Measurements from ENCODE around the gene LIX1. TPM values are rescaled to one million over a fixed set of nuclear protein-coding genes. Genes with fewer than 3 reads are reported as not detected.
"Not testable (repeated sequence)": the region's sequence is repeated elsewhere in the genome, so short reads cannot be mapped to it uniquely, and the experiment has no call there.

Gene LIX1
- total RNA-seq, result not detected

DNA sequence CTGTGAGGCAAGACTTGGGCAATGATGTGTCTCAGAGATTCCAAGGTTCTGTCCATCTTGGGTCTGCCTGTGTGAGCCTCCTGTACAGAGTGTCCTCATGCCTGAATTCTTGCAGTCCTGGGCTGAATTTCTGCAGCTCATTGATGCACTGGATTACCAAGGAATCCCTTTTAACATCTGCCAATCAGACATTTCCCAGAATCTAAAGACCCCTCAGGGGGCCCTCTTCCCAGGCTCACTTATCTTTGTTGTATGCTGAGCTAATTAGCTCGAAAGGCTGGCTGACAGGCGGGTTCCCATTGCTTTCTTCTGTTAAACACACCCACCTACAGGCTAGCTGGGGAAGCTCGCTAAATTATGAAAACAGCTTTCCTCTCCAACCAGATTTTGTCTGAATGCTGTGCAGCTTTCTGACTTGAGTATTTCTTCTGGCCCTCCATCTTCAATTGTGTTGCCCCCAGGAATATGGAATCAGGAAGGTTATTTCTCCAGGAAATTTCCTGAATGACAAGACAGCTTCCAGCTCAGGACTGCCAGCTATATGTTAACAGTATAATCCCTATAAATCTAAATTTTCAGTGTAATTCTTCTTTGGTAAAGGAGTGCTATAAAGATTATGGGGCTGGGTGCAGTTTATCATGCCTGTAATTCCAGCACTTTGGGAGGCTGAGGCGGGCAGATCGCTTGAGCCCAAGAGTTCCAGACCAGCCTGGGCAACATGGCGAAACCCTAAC, at the start of gene LIX1:
LIX1 (minus strand) TSS at position 91 of the 734 bp plus-strand sequence; CDS start at position 56, 35 bp downstream.
- DNase-seq (ENCODE audit: low read depth in 2 of 3, low spot score in 2 of 3), result peak in 2 of 3 donors; percentile 31 to 63

DNA sequence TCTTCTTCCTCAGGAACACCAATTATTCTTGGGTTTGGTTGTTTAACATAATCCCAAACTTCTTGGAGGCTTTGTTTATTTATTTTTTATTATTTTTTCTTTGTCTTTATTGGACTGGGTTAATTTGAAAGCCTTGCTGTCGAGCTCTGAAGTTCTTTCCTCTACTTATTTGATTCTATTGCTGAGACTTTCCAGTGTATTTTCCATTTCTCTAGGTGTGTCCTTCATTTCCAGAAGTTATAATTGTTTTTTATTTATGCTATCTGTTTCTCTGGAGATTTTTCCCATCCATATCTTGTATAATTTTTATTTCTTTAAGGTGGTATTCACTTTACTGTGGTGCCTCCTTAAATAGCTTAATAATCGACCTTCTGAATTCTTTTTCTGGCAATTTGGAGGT, 49.5 kb upstream of the LIX1 start:
- no peak for DNase-seq (ENCODE audit: low read depth in 2 of 3, low spot score in 2 of 3)

DNA sequence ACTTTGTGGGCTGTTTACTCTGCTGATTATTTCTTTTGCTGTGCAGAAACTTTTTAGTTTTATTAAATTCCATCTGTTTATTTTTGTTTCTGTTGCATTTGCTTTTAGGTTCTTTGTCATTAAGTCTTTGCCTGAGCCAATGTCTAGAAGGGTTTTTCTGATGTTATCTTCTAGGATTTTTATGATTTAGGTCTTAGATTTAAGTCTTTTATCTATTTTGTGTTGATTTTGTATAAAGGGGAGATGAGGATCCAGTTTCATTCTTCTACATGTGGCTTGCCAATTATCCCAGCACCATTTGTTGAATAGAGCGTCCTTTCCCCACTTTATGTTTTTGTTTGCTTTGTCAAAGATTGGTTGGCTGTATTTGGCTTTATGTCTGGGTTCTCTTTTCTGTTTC, 47.1 kb upstream of the LIX1 start:
- DNase-seq (ENCODE audit: low read depth in 2 of 3, low spot score in 2 of 3), result not testable (repeated sequence)

DNA sequence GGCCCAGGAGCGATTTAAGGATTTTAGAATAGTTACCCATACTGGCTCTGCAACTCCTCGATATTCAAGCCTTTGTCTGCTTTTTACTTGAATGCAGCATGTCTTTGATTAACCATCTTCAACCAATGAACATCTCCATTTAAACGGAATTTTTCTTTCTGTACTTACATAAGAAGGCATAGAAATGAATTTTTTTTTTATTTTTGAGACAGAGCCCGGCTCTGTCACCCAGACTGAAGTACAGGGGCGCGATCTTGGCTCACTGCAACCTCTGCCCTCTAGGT, 41.5 kb upstream of the LIX1 start:
- no peak for DNase-seq (ENCODE audit: low read depth in 2 of 3, low spot score in 2 of 3)

DNA sequence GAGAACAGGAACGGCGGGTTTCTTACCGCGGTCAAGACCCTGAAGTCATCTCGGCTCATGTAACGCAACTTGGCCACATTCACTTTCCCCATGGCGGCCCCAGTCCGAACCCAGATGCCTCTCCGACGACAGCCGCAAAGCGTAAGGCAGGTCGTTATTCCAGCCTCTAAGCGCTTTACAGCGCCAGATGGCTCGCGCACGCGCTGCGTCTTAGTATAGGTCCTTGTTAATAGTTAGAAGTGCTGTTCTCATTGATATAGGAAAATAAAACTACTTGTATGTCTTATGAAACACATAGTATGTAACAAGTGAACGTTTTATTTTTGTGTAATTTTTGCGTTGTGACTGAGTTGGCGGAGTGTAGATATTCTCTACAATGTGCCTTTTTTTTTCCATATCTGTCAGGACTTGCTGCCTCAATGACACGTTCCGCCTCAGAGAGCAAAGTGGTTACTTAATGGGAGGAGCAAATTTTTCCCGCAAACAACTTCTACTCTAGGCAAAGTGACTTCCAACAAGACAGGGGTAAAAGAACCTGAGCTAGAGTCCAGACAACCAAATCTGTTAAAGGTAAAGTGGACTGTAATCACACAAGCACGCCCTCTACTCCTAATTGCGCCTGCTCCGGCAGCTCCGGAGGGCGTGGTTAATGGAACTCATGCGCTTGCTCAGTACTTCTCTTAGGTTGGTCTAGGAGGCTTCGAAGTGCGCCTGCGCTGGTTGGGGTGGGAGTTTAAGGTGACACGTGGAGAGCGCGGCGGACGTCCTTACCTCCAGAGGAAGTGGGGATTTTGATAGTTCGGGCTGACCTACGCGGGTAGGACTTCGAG, 40.9 kb upstream of the LIX1 start, which contains the start of gene RIOK2:
RIOK2 (minus strand) TSS at position 148 of the 830 bp plus-strand sequence; CDS start at position 92, 56 bp downstream.
- peak; percentile 79 to 97 (median 93) for DNase-seq (ENCODE audit: low read depth in 2 of 3, low spot score in 2 of 3)

DNA sequence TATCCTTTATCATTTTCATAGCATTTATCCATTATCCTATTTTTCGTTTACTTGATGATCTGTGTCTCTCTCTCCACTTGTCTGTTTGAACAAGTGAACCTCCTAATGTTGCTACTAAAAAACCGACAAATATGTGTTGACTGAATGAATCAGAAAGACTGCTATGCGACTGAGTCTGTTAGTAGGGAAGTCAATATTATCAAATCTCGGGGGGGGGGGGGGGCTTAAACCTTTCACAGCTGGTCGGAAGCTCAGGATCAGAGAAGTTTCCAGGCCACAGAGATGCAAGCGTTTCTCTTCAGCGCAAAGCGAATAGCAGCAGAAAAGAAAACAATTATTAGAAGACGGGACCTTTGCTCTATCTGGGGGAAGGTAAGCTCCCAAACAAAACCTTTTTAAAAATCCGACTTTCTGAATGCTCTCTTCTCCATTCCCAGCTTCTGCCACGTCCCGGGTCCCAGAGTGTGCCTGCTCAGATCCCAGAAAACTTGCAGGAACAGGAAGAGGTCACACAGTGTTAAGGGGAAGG, 40.2 kb upstream of the LIX1 start:
- peak in 2 of 3 donors; percentile 19 to 35 for DNase-seq (ENCODE audit: low read depth in 2 of 3, low spot score in 2 of 3)

DNA sequence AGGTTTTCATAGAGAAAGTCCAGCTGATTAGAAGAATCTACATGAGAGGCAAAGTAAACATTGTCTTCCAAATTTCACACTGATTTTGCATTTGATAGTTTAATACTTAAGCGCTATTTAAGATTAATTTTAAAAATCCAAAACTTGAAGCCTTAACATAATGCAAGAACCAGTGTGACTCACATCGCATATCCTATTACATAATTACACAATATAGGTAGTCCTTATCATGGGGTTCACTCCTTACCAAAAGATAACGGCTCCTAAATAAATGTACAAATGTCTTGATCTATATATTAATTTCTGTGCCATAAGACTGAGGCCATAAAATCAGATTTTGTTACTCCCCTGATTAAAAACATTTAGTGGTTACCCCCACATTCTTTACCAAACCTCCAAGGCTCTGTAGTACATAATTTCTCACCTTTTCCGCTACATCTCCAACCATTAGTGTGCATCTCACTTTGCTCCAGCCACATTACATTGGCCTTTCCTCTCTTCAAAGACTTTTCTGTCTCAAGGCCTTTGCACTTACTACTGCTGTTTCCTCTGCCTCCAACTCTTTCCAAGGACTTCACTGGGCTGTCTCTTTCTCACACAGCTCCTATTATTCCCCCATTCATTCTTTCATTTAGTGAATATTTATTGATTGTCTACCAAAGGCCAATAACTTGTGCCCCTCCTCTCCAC, 39.6 kb upstream of the LIX1 start:
- no peak for DNase-seq (ENCODE audit: low read depth in 2 of 3, low spot score in 2 of 3)

DNA sequence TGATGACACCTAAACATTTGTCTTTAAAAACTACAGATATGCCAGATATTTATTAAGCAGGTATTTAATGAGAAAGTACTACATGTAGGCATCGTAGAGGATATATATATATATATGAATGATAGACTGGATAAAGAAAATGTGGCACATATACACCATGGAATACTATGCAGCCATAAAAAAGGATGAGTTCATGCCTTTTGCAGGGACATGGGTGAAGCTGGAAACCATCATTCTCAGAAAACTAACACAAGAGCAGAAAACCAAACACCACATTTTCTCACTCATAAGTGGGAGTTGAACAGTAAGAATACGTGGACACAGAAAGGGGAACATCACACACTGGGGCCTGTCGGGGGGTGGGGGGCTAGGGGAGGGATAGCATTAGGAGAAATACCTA, 37.0 kb upstream of the LIX1 start:
- not testable (repeated sequence) for DNase-seq (ENCODE audit: low read depth in 2 of 3, low spot score in 2 of 3)

DNA sequence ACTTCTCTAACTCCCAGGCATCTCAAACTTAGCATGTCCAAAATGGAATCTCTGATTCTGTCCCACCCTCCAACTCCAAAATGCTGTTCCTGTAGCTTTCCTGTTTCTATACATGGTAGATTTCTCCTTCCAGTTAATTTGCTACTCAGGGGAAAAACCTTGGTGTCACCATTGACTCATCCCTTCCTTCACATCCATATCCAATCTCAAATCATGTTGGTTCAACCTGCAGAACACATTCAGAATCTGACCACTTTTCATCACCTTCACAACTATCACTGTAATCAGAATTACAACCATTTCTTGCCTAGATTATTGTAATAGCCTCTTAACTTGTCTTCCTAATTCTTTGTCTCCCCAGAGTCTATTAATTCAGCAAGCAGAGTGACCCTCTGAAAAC, 29.8 kb upstream of the LIX1 start:
- DNase-seq (ENCODE audit: low read depth in 2 of 3, low spot score in 2 of 3), result no peak

DNA sequence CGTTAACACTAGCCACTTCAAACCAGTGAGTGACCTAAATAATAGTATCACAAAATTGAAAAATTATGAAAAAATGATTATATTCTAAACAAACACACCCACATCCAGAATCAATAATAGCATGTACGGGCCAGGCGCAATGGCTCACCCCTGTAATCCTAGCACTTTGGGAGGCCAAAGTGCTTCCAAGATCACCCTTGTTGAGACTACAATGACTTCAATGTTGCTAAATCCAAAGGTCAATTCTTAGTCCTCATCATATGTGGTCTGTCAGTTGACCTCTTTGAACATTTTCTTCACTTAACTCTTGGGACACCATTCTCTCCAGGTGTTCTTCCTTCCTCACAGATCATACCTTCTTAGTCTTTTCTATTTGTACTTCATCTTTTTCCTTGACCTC, 29.3 kb upstream of the LIX1 start:
- DNase-seq (ENCODE audit: low read depth in 2 of 3, low spot score in 2 of 3), result no peak

DNA sequence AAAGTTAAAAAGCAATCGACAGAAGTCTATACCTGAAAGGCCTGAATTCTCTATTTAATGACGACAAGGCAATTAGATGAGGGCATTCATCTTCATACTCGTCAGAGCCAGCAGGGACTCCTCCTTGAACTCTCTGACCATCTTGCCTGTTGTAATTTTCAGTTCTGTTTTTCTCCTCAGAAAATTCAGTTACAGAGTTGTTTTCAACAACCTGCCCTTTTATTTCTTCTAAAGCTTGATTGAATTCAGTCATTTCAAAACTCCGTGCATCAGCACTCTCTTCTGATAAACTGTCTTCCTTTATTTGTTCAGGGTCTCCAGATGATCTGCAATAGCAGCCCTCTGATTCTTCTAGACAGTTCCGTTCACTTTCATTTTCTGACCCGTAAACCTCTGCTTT, 25.0 kb upstream of the LIX1 start:
- no peak for DNase-seq (ENCODE audit: low read depth in 2 of 3, low spot score in 2 of 3)

DNA sequence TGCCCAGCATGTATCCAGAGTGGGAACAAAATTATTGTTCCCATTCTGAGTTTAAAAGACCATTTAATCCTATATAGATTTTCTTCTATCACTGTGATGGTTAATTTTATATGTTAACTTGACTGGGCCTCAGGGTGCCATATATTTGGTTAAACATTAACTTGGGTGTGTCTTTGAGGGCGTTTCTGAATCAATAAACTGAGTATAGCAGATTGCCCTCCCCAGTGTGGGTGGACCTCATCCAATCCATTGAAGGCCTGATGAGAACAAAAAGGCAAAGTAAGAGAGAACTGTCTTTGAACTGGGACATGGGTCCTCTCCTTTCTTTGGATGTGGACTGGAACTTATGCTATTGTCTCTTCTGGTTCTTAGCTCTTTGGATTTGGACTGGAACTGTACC, 23.3 kb upstream of the LIX1 start:
- no peak for DNase-seq (ENCODE audit: low read depth in 2 of 3, low spot score in 2 of 3)

DNA sequence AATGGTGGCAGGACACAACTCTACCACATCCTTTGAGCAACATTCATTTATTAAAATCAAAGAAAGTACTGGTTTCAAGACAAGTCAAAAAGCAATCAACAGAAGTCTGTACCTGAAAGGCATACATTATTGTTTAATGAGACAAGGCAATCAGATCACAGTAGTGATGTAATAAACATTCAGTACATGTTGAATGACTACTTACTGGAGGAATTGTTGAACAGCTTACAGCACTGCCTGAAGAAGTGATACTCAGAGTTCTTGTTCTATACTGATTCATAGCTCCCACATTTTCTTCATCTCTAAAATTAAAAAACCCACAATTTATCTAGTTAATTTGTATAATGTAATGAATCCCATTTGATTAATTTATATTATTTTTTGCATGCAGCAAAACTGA, 22.4 kb upstream of the LIX1 start:
- no peak for DNase-seq (ENCODE audit: low read depth in 2 of 3, low spot score in 2 of 3)

DNA sequence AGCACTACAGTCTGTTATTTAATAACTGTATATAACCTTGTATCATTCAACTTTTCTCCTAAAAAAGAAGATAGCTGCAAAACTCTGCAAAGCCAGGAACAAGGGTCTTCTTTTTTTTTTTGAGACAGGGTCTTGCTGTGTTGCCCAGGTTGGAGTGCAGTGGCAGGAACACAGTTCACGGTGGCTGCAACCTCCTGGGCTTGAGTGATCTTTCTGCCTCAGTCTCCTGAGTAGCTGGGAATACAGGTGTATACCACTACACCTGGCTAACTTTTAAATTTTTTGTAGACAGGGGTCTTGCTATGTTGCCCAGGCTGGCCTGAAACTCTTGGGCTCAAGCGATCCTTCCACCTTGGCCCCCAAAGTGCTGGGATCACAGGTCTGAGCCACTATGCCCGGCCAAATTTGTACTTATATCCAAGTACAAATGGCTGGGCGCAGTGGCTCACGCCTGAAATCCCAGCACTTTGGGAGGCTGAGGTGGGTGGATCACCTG, 21.4 kb upstream of the LIX1 start:
- no peak for DNase-seq (ENCODE audit: low read depth in 2 of 3, low spot score in 2 of 3)

DNA sequence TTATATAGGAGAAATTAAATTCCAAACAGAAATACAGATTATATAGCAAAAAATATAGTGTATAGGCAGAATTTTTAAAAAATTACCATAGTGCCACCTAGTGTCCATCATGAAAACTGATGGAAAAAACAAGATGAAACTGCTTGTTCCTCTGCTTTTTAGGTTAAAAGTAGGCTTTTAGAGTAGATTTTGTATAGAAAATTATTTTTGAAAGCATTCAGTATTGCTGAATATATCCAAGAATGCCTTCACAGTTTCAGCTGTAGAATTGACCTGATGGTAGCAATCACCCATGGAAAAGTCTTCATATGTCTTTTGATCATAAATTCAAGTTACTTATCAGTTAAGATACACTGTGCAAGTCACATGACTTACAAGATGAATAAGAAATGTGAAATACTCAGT, 21.0 kb upstream of the LIX1 start:
- peak in 2 of 3 donors; percentile 16 to 49 for DNase-seq (ENCODE audit: low read depth in 2 of 3, low spot score in 2 of 3)

DNA sequence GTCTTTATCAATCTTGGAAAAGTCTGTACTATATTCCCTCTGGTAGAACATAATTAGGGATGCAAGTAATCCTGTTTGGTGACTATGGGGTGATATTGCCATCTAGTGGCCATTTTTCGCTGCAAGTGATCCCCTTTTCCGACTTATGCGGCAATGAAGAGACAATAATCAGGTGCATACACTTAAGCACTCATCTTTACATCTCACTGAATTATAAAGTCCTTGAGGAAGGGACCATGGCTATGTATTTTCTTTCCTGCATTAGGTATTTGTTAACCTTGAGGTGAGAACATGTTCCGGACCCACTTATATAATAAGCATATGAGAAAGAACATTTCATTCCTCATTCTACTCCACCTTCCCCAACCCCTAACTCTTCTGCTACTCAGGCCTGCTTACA, 19.6 kb upstream of the LIX1 start:
- peak; percentile 53 to 63 (median 57) for DNase-seq (ENCODE audit: low read depth in 2 of 3, low spot score in 2 of 3)

DNA sequence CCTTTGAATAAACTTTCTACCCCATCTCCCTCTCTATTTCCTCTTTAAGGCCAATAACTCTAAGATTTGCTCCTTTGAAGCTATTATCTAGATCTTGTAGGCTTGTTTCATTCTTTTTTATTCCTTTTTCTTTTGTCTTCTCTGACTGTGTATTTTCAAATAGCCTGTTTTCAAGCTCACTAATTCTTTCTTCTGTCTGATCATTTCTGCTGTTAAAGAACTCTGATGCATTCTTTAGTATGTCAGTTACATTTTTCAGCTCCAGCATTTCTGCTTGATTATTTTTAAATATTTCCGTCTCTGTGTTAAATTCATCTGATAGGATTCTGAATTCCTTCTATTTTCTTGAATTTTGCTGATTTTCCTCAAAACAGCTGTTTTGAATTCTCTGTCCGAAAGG, 15.3 kb upstream of the LIX1 start:
- DNase-seq (ENCODE audit: low read depth in 2 of 3, low spot score in 2 of 3), result no peak

DNA sequence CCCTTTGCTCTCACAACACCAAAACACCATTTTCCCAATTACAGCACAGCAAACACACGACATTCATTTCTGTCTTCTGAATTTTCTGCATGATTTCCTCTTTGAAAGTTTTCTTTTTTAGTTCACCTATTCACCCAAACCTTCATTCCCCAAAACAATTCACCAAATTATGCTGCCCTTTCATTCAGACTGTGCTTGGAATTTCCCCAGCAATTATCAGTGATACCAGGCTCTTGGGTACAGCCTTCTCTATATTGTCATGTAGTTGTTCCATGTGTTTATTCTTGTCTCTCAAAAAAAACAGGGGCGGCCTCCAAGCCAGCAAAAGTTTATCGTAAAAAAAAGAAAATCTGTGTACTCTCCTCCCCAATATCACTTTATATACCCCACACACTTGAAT, 9.0 kb upstream of the LIX1 start:
- no peak for DNase-seq (ENCODE audit: low read depth in 2 of 3, low spot score in 2 of 3)

DNA sequence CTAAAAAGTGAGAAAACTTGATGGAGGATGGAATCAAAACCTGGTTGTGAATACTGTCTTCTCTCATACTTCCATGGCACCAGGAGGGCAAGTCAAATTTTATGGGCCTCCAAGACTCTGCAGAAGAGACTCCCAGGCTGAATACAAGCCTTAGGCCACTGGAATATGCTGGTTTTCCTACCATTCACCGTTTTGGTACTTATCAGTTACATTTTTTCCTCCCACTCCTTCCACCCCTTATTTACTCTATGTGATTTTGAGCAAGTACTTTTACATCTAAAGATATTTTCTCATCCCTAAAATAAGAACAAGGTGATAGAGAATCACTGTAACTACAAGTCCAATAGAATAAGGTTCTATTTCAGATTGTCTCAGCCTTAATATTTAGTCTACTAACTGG, 8.0 kb upstream of the LIX1 start:
- no peak for DNase-seq (ENCODE audit: low read depth in 2 of 3, low spot score in 2 of 3)

DNA sequence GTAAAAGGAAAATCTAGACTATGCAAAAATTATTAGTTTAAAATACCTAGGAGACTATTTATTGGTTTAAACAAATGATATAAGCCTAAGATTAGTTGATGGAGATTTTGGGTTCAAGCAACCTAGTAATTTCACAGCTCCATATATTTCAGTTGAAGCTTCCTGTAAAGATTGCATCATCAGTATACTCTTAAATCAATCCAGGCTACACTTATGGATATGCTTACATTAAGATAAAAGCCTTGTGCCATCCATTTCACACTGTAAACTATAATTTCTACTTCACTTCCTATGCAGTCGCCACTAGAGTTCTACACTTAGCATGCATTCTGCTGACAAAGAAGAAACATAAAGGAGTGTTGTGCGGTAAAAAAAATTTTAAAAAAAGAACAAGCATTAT, 7.3 kb upstream of the LIX1 start:
- DNase-seq (ENCODE audit: low read depth in 2 of 3, low spot score in 2 of 3), result no peak

DNA sequence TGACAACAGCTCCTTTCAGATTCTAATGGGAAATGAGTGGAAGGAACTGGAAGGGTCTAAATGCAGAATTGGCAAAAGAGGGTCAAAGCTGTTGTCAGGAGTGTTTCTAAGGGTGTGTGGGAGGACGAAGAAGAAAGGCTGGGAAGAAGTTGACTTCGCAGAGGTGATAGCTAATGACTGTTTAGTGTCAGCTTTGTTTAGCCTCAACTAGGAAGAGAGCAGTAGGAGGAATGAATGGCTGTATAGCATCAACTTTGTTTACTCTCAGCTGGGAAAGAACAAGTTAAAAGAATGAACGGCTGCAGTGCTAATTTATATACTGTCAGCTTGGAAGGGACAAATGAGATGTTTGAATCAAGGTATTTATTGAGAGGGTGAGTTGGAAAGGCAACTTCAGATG, 5.9 kb upstream of the LIX1 start:
- DNase-seq (ENCODE audit: low read depth in 2 of 3, low spot score in 2 of 3), result no peak

Data from hematopoietic multipotent progenitor cell (in vitro differentiated cells).